Measurements from ENCODE around the gene LMF1. TPM values are rescaled to one million over a fixed set of nuclear protein-coding genes. Genes with fewer than 3 reads are reported as not detected.

LMF1 gene
- total RNA-seq, 1 donor from 2014 or later: 14.3 TPM

DNA sequence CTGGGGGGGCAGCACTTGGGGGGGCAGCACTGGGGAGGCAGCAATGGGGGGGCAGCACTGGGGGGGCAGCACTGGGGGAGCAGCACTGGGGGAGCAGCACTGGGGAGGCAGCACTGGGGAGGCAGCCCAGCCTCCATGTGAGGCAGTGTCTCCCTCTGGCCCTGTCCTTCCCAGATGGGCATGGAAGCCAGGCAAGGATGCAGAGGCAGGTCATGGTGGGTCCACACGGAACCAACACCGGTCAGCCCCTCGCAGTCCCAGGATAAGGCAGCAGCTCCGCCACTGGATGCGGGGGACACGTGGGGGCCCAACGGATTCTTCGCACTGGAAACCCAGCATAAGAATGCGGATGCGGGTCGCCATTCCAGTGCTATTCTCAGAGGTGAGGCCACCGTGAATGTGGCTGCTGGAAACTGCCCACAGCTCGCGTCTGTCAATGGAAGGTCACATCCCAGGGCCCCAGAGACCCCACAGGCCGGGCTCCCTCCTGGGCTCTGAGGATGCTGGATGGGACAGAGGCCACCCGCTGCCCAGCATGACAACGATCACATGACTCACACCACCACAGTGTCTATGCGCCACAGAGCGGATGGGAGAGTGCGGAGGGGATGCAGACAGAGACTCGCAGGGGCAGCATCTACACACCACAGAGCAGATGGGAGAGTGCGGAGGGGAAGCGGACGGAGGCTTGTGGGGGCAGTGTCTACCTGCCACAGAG lies 59.0 kb downstream of the LMF1 start:
- intact Hi-C loops (cut with micrococcal nuclease): no loop called here
- DNase-seq (ENCODE audit: low spot score): no peak
- H3K4me3 Mint-ChIP-seq (ENCODE audit: low read depth): no peak overlapping the region
- peaks cover 21% of the 10 kb centered on the region for H3K36me3 Mint-ChIP-seq (ENCODE audit: low read depth)
- no peak overlapping the region for H3K27ac Mint-ChIP-seq
- H3K9me3 Mint-ChIP-seq: peaks cover under 1% of the 10 kb centered on the region
- no peaks in the 10 kb centered on the region for H3K27me3 Mint-ChIP-seq (ENCODE audit: low read depth)
- H3K4me1 Mint-ChIP-seq (ENCODE audit: low read depth): no peaks in the 10 kb centered on the region

- Mint-ChIP-seq H3K4me1 (ENCODE audit: low read depth) (no peaks in the 10 kb centered on the region), H3K36me3 (ENCODE audit: low read depth) (peaks cover 26% of the 10 kb centered on the region), H3K27ac (no peak overlapping the region), H3K4me3 (ENCODE audit: low read depth) (no peak overlapping the region), H3K9me3 (peaks cover 7% of the 10 kb centered on the region), H3K27me3 (ENCODE audit: low read depth) (no peaks in the 10 kb centered on the region)
- no peak for DNase-seq (ENCODE audit: low spot score)
- intact Hi-C loops (cut with micrococcal nuclease): no loop called here
Observed at GRCh38 chr16:911101-911500, 59.7 kb downstream of the LMF1 start.

DNA sequence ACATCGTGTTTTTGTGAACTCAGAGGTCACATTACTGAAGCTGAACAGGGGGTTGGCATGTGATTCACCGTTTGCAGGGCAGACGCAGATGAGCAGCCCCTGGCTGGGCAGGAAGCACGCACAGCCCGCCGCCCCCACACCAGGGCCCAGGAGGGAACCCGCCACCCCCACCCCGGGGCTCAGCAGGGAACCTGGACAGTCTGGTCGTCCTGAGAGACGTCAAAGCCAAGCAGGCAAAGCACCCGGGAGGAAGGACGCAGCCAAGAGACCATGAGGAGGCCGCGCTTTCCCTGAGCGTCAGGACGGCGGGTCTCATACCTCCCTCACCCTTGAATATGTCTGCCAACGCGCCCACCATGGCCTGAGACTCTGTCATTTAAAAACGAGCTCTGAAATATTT lies 60.6 kb downstream of the LMF1 start:
- no peaks in the 10 kb centered on the region for H3K4me1 Mint-ChIP-seq (ENCODE audit: low read depth)
- H3K27ac Mint-ChIP-seq: no peak overlapping the region
- no peak overlapping the region for H3K4me3 Mint-ChIP-seq (ENCODE audit: low read depth)
- peaks cover 35% of the 10 kb centered on the region for H3K36me3 Mint-ChIP-seq (ENCODE audit: low read depth)
- no peak for DNase-seq (ENCODE audit: low spot score)
- intact Hi-C loops (cut with micrococcal nuclease): no loop called here
- H3K9me3 Mint-ChIP-seq: peaks cover 16% of the 10 kb centered on the region
- no peaks in the 10 kb centered on the region for H3K27me3 Mint-ChIP-seq (ENCODE audit: low read depth)

DNA sequence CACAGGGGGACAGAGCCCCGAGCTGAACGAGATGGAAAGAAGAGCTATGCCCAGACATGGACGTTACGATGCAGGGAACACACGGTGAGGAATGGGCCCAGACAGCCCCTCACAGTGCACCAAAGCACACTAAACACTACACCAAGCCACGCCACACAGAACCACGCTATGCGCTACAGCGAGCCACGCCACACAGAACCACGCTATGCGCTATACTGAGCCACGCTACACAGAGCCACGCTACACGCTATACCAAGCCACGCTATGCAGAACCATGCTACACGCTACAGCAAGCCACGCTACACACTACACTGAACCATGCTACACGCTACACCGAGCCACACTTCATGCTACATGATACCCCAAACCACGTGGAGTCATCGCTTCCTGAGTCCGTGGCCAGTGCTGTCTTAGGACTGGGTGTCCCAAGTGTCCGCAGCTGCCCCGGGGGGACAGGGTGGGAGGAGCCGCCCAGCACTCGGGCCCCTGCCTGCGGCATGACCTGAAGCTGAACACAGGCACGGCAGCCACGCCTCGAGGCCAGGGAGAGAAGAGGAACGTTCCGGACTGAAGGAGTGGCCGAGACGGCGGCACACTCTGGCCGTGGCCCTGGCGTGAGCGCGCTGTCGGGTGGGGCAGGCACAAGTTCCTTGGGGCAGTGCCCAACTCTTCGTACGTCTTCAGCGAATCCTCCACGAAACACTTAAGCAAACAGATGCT lies 61.3 kb downstream of the LMF1 start:
- H3K4me3 Mint-ChIP-seq (ENCODE audit: low read depth): no peak overlapping the region
- peaks cover 36% of the 10 kb centered on the region for H3K36me3 Mint-ChIP-seq (ENCODE audit: low read depth)
- no peaks in the 10 kb centered on the region for H3K27me3 Mint-ChIP-seq (ENCODE audit: low read depth)
- no peak for DNase-seq (ENCODE audit: low spot score)
- no peaks in the 10 kb centered on the region for H3K4me1 Mint-ChIP-seq (ENCODE audit: low read depth)
- intact Hi-C loops (cut with micrococcal nuclease): no loop called here
- no peak overlapping the region for H3K27ac Mint-ChIP-seq
- peaks cover 19% of the 10 kb centered on the region for H3K9me3 Mint-ChIP-seq

- Mint-ChIP-seq H3K9me3 (peaks cover 19% of the 10 kb centered on the region), H3K4me1 (ENCODE audit: low read depth) (no peaks in the 10 kb centered on the region), H3K36me3 (ENCODE audit: low read depth) (peaks cover 36% of the 10 kb centered on the region), H3K27ac (no peak overlapping the region), H3K27me3 (ENCODE audit: low read depth) (no peaks in the 10 kb centered on the region), H3K4me3 (ENCODE audit: low read depth) (no peak overlapping the region)
- DNase-seq (ENCODE audit: low spot score): no peak
- intact Hi-C loops (cut with micrococcal nuclease): no loop called here
Observed at GRCh38 chr16:908526-909155, 62.1 kb downstream of the LMF1 start.

GRCh38 chr16:907842-908241 lies 62.9 kb downstream of the LMF1 start:
- peaks cover 36% of the 10 kb centered on the region for H3K36me3 Mint-ChIP-seq (ENCODE audit: low read depth)
- no peaks in the 10 kb centered on the region for H3K27me3 Mint-ChIP-seq (ENCODE audit: low read depth)
- intact Hi-C loops (cut with micrococcal nuclease): no loop called here

GRCh38 chr16:907361-907760 lies 63.4 kb downstream of the LMF1 start:
- Mint-ChIP-seq H3K9me3 (peaks cover 19% of the 10 kb centered on the region), H3K27ac (no peak overlapping the region), H3K36me3 (ENCODE audit: low read depth) (peaks cover 36% of the 10 kb centered on the region), H3K27me3 (ENCODE audit: low read depth) (no peaks in the 10 kb centered on the region), H3K4me3 (ENCODE audit: low read depth) (no peak overlapping the region), H3K4me1 (ENCODE audit: low read depth) (no peaks in the 10 kb centered on the region)
- no peak for DNase-seq (ENCODE audit: low spot score)
- intact Hi-C loops (cut with micrococcal nuclease): no loop called here

More at GRCh38 chr16:907842-908241, 62.9 kb downstream of the LMF1 start:
- H3K4me3 Mint-ChIP-seq (ENCODE audit: low read depth): no peak overlapping the region
- DNase-seq (ENCODE audit: low spot score): no peak
- peaks cover 19% of the 10 kb centered on the region for H3K9me3 Mint-ChIP-seq
- H3K4me1 Mint-ChIP-seq (ENCODE audit: low read depth): no peaks in the 10 kb centered on the region
- no peak overlapping the region for H3K27ac Mint-ChIP-seq

DNA sequence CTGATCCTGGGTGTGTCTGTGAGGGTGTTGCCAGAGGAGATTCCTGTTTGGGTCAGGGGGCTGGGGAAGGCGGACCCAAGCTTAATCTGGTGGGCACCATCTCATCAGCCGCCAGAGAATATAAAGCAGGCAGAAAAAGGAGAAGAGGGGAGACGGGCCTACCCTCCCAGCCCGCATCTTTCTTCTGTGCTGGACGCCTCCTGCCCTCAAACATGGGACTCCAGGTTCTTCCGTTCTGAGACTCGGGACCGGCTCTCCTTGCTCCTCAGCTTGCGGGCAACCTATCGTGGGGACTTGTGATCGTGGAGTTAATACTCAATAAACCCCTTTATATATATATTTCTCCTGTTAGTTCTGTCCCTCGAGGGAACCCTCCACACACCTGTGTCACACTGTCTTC lies 64.5 kb downstream of the LMF1 start:
- intact Hi-C loops (cut with micrococcal nuclease): no loop called here
- Mint-ChIP-seq H3K27ac (no peak overlapping the region), H3K36me3 (ENCODE audit: low read depth) (peaks cover 36% of the 10 kb centered on the region), H3K4me3 (ENCODE audit: low read depth) (no peak overlapping the region), H3K27me3 (ENCODE audit: low read depth) (no peaks in the 10 kb centered on the region), H3K9me3 (peaks cover 19% of the 10 kb centered on the region), H3K4me1 (ENCODE audit: low read depth) (no peaks in the 10 kb centered on the region)
- DNase-seq (ENCODE audit: low spot score): no peak

DNA sequence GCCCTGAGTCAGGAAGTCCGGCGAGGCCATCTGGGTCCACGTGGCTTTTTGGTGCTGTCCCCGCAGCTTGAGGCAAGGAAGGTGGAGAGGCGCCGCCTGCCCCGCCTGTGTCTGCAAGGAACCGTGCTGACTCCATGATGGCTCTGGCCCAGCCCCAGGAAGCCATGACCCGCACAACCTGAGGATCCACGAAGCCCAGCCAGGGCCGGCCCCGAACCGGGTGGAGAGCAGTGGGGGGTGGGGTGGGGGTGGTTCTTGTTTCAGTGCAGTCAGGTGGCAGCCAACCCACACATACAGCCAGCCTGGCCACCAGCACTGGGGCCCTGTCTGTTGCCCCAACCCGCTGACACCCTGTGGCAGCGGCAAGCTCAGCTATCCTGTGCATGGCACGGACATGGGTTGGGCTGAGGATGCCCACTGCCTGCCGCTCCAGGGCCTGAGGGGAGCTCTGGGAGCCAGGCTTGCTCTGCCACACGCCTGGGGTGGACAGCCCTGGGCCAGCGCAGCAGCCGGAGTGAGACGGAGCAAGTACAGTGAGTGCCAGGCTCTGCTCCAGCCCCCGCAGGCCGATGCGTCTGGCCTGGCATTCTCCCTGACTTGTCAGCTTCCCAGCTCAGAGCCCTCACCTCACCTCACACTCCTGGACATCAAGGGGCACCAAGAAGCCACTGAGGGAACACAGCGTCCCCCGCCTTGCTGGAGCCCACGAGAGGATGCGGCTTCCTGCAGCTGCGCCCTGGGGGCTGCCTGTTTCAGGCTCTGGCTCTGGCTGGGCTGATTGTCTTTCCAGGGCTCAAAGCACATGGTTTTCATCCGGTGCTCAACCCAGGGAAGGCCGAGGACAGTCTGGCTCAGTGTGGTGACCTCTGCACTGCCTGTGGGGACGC lies 68.8 kb downstream of the LMF1 start:
- Mint-ChIP-seq H3K9me3 (peaks cover 19% of the 10 kb centered on the region), H3K27ac (no peak overlapping the region), H3K36me3 (ENCODE audit: low read depth) (peaks cover 17% of the 10 kb centered on the region), H3K4me3 (ENCODE audit: low read depth) (no peak overlapping the region), H3K27me3 (ENCODE audit: low read depth) (no peaks in the 10 kb centered on the region), H3K4me1 (ENCODE audit: low read depth) (no peaks in the 10 kb centered on the region)
- intact Hi-C loops (cut with micrococcal nuclease): no loop called here
- DNase-seq (ENCODE audit: low spot score): no peak

DNA sequence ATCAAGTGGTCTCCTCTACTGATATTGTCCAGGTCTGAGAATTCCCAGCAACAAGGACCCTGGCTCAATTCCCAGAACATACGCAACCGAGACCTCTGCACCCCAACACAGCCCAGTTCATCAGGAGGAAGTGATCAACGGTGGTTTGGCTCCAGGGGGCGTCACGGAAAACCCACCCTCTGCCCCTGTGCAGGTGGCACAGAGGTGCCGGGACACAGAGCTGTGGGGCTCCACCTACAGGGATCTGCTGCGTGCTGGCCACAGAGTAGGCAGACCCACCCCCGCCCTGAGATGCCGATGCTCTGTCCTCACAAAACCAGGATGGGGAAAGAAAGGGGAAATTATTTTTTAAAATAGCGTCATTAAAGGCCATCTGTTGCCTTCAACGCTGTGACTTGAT lies 69.6 kb downstream of the LMF1 start:
- peaks cover 11% of the 10 kb centered on the region for H3K36me3 Mint-ChIP-seq (ENCODE audit: low read depth)

DNA sequence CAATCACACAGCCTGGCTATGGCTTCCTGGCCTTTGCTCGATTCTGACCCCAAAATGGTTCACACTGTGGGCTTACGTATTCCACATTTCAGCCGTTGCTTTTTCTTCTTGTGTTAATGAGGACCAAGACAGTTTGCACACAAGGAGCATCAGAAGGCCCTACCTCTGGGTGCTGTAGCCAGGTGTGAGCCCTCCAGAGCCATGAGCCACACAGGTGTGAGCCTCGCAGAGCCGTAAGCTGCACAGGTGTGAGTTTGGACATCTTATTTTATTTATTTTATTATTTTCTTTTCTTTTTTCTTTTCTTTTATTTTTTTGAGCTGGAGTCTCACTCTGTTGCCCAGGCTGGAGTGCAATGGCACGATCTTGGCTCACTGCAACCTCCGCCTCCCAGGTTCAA lies 70.6 kb downstream of the LMF1 start:
- Mint-ChIP-seq H3K27ac (no peak overlapping the region), H3K27me3 (ENCODE audit: low read depth) (no peaks in the 10 kb centered on the region), H3K36me3 (ENCODE audit: low read depth) (peaks cover 1% of the 10 kb centered on the region), H3K4me3 (ENCODE audit: low read depth) (no peak overlapping the region), H3K9me3 (peaks cover 3% of the 10 kb centered on the region), H3K4me1 (ENCODE audit: low read depth) (no peaks in the 10 kb centered on the region)
- intact Hi-C loops (cut with micrococcal nuclease): no loop called here
- DNase-seq (ENCODE audit: low spot score): no peak

More for the DNA sequence above, 69.6 kb downstream of the LMF1 start:
- no peak overlapping the region for H3K27ac Mint-ChIP-seq
- intact Hi-C loops (cut with micrococcal nuclease): no loop called here
- H3K4me3 Mint-ChIP-seq (ENCODE audit: low read depth): no peak overlapping the region
- H3K9me3 Mint-ChIP-seq: peaks cover 13% of the 10 kb centered on the region
- no peak for DNase-seq (ENCODE audit: low spot score)
- no peaks in the 10 kb centered on the region for H3K27me3 Mint-ChIP-seq (ENCODE audit: low read depth)
- H3K4me1 Mint-ChIP-seq (ENCODE audit: low read depth): no peaks in the 10 kb centered on the region

DNA sequence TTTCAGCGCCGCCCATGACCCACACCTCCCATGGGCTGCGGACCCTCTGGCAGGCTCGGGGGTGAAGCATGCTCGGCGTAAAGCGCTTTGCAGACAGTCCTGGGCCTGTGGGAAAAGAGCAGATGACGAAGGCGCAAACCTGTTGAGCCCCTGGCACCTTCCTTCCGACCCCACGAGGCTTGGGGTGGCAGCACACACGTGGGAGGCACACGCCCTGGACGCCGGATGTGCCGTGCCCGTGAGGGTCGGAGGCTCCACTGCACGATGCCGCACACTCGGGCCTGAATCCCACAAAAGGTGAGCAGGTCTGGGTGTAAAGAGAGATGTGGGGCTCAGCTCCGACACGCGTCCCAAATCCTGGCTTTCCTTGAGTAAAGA lies 71.1 kb downstream of the LMF1 start:
- no peak overlapping the region for H3K27ac Mint-ChIP-seq
- no peaks in the 10 kb centered on the region for H3K27me3 Mint-ChIP-seq (ENCODE audit: low read depth)
- no peak for DNase-seq (ENCODE audit: low spot score)
- intact Hi-C loops (cut with micrococcal nuclease): no loop called here
- no peaks in the 10 kb centered on the region for H3K4me1 Mint-ChIP-seq (ENCODE audit: low read depth)
- no peak overlapping the region for H3K4me3 Mint-ChIP-seq (ENCODE audit: low read depth)
- H3K9me3 Mint-ChIP-seq: no peaks in the 10 kb centered on the region
- no peaks in the 10 kb centered on the region for H3K36me3 Mint-ChIP-seq (ENCODE audit: low read depth)
